ENCODE results near the gene CCT4.
A peak's percentile ranks its signal among the peaks of the same experiment; 100 is the strongest.

The CCT4 gene, protein sequence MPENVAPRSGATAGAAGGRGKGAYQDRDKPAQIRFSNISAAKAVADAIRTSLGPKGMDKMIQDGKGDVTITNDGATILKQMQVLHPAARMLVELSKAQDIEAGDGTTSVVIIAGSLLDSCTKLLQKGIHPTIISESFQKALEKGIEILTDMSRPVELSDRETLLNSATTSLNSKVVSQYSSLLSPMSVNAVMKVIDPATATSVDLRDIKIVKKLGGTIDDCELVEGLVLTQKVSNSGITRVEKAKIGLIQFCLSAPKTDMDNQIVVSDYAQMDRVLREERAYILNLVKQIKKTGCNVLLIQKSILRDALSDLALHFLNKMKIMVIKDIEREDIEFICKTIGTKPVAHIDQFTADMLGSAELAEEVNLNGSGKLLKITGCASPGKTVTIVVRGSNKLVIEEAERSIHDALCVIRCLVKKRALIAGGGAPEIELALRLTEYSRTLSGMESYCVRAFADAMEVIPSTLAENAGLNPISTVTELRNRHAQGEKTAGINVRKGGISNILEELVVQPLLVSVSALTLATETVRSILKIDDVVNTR

DNA sequence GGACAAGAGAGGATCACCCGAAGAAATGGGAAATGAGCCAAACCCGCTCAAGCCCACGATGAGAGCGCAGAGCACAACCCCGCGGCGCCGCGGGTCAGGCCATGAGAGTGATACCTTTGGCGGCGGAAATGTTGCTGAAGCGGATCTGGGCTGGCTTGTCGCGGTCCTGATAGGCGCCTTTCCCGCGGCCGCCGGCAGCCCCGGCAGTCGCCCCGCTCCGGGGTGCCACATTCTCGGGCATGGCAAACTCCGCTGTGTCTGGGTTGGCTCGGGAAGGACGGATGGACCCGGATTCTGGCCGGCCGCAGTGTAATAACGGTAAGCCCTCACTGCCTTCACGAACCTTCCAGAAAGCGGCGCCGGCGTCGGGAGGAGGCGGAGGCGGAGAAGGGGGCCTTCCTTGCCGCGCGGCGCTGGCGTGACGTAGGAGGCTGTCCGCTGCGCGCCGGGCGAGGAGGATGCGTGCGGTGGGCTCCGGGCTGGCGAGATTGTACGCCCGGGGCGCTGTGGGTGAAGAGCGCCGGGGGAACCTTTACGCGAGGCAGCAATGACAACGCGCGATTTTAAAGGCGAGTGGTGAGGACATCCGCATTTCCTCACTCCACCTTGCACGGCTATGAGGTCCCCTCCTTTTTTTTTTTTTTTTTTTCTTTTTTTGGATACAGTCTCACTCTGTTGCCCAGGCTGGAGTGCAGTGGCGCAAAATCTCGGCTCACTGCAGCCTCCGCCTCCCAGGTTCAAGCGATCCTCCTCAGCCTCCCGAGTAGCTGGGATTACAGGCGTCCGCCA is at the start of gene CCT4:
TSS of gene CCT4 (minus strand) at position 390 of the 789 bp plus-strand sequence. CDS start at position 241, 149 bp downstream.
- TF ChIP-seq, protein P1, sequence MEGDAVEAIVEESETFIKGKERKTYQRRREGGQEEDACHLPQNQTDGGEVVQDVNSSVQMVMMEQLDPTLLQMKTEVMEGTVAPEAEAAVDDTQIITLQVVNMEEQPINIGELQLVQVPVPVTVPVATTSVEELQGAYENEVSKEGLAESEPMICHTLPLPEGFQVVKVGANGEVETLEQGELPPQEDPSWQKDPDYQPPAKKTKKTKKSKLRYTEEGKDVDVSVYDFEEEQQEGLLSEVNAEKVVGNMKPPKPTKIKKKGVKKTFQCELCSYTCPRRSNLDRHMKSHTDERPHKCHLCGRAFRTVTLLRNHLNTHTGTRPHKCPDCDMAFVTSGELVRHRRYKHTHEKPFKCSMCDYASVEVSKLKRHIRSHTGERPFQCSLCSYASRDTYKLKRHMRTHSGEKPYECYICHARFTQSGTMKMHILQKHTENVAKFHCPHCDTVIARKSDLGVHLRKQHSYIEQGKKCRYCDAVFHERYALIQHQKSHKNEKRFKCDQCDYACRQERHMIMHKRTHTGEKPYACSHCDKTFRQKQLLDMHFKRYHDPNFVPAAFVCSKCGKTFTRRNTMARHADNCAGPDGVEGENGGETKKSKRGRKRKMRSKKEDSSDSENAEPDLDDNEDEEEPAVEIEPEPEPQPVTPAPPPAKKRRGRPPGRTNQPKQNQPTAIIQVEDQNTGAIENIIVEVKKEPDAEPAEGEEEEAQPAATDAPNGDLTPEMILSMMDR (IDR thresholded peaks at IDR 0.05; ENCODE audit: borderline replicate concordance, insufficient read depth, low read depth, low read length), result no peak

DNA sequence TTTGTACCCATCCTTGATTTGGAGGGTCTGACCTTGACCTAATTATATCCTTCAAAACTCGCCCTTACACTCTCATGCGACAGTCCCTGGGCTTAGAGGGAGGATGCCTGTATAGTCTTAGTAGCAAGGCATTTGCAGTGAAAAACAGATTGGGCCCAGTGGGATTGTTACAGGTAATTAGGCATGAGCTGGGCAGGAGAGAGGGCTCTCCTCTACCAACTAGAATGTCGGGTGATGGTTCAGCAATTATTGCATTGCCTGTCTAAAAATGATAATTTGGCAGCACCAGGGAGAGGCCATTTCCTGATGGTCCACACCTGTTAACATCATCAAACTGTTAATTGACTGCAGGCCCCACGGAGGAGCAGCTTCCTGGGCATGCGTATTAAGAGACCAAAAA is 49.4 kb upstream of the CCT4 start:
- H3K4me3 ChIP-seq (ENCODE audit: low read depth, low read length), result no peak overlapping the region
- TF ChIP-seq, protein P1 (IDR thresholded peaks at IDR 0.05; ENCODE audit: borderline replicate concordance, insufficient read depth, low read depth, low read length), result no peak

More for the DNA sequence above, at the start of gene CCT4:
- H3K4me3 ChIP-seq (ENCODE audit: low read depth, low read length), result peak within 1 kb of the TSS; percentile 58

DNA sequence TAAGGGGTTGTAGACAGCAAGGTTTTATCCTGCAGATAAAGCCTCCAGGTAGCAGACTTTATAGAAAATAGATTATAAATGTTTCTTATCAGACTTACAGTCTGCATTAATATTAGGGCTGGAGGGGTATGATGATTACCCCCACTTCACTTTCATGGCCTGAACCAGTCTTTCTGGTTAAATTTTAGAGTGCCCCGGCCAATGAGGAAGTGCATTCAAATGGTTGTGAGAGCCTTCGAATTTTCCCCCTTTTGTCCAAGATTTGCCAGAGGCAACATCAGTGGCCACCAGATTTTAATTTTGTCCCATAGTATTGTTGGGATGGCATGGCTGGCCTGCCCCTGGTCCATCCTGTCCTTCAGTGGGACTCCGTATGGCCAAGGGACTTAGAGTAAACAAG is 48.6 kb upstream of the CCT4 start:
- TF ChIP-seq, protein P1 (IDR thresholded peaks at IDR 0.05; ENCODE audit: borderline replicate concordance, insufficient read depth, low read depth, low read length), result no peak
- no peak overlapping the region for H3K4me3 ChIP-seq (ENCODE audit: low read depth, low read length)

- TF ChIP-seq, protein P1 (IDR thresholded peaks at IDR 0.05; ENCODE audit: borderline replicate concordance, insufficient read depth, low read depth, low read length), result no peak
- no peak overlapping the region for H3K4me3 ChIP-seq (ENCODE audit: low read depth, low read length)
Observed at GRCh38 chr2:61928826-61929461, 40.5 kb upstream of the CCT4 start.

DNA sequence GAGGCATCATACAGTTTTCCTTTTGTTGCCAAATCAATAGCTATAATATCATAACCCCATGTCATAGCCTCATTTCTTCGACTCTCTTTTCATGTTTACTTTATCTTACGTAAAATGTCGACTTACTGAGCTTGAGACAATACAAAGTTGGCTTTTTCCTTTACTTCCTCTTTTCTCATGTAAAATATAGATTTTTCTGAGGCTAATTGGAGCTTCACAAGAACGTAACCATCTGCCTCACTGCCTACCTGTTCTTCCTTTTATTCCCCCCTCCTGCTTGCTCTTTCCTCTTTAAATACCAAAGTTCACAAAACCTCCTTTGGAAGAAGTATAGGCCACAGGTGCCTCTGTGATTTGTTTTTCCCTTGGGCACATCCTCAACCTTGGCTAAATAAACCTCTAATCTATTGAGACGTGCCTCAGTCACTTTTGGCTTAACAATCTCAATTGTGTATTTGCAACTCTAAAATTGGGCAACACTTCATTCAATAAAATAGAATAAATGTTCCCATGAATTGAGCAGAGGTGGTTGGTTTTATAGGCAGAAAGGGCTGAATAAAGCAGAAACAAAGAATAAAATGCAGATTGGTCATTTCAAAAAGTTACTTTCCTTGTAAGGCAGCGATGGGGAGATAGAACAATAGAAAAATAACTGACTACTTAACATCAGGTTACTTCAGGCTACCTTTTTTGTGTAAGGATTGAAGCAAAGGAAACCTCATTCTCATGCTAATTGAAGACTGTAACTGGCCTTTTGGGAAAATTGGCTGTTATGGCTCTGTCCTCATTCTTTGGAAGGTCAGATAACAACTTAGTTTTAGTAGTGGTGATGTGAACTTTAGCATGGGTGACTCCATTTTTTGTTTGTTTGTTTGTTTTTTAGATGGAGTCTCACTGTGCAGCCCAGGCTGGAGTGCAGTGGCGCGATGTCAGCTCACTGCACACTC is 38.3 kb upstream of the CCT4 start:
- TF ChIP-seq, protein P1 (IDR thresholded peaks at IDR 0.05; ENCODE audit: borderline replicate concordance, insufficient read depth, low read depth, low read length), result no peak

More for the DNA sequence above, 38.3 kb upstream of the CCT4 start:
- no peak overlapping the region for H3K4me3 ChIP-seq (ENCODE audit: low read depth, low read length)

All from GM12875 (cell line).